Spleen (tissue), 11 donors: Measurements from ENCODE around the gene KCNQ1. TPM values are rescaled to one million over a fixed set of nuclear protein-coding genes. Genes with fewer than 3 reads are reported as not detected.
A peak's percentile ranks its signal among the peaks of the same experiment; 100 is the strongest.

Experiments
- DNase-seq: peaks from one replicate; pipeline ENCODE4 v3.0.0-alpha.2; 2020
- H3K27ac ChIP-seq, 8 donors: fragments of 200-600 bp; sonication (generic) in 7 of 8; 1 replicate in 4 of 8; 2 replicates in 4 of 8; pipeline versions ENCODE4 v1.5.0 to v1.8.0; 2016 to 2021; ENCODE audit warnings: inconsistent platforms in 4 of 8, mild to moderate bottlenecking in 4 of 8, moderate library complexity in 1 of 8
- H3K27me3 ChIP-seq, 7 donors: fragments of 200-600 bp; sonication (generic) in 6 of 7; replicated peaks in 1 of 7; 1 replicate in 4 of 7; 2 replicates in 3 of 7; pipeline versions ENCODE4 v1.5.0 to v1.8.0; 2016 to 2021; ENCODE audit warnings: inconsistent platforms in 3 of 7, mild to moderate bottlenecking in 1 of 7
- H3K36me3 ChIP-seq, 6 donors: fragments of 200-600 bp; sonication (generic) in 5 of 6; 1 replicate in 4 of 6; 2 replicates in 2 of 6; pipeline versions ENCODE4 v1.5.0 to v1.8.0; 2016 to 2021; ENCODE audit warnings: inconsistent platforms in 2 of 6
- H3K4me1 ChIP-seq, 6 donors: fragments of 200-600 bp; sonication (generic) in 5 of 6; 1 replicate in 3 of 6; 2 replicates in 3 of 6; pipeline versions ENCODE4 v1.5.0 to v1.8.0; 2016 to 2021; ENCODE audit warnings: inconsistent platforms in 3 of 6
- H3K4me3 ChIP-seq, 8 donors: fragments of 200-600 bp; sonication (generic) in 7 of 8; 1 replicate in 4 of 8; 2 replicates in 4 of 8; pipeline versions ENCODE4 v1.5.0 to v1.8.0; 2016 to 2021; ENCODE audit warnings: inconsistent platforms in 4 of 8, mild to moderate bottlenecking in 4 of 8, moderate library complexity in 2 of 8
- H3K9me3 ChIP-seq, 8 donors: fragments of 200-600 bp; sonication (generic) in 7 of 8; 1 replicate in 4 of 8; 2 replicates in 4 of 8; pipeline versions ENCODE4 v1.5.0 to v1.8.0; 2016 to 2021; ENCODE audit warnings: inconsistent platforms in 4 of 8
- POLR2A ChIP-seq, 3 donors: fragments of 450-650 bp; IDR thresholded peaks; one replicate each; pipeline ENCODE4 v1.5.1; 2017; ENCODE audit warnings: antibody characterized with exemption in 3 of 3, mild to moderate bottlenecking in 1 of 3
- POLR2AphosphoS5 ChIP-seq, 3 donors: sonication (generic); formaldehyde crosslinking; IDR thresholded peaks; one replicate each; pipeline ENCODE4 v1.5.1; 2017; ENCODE audit warnings: antibody characterized with exemption in 3 of 3
- WGBS, 5 donors: extraction: QIAGEN DNeasy Blood & Tissue Kit in 3 of 5; methylation state at CpG; one replicate each; pipeline versions ENCODE4 v1.1.5 to v1.1.7; 2013 to 2018; 5-methylcytosine and 5-hydroxymethylcytosine counted together
- intact Hi-C: fragments of 100-400 bp; cut with DNase I; formaldehyde crosslinking; loops from one replicate; pipeline ENCODE4 v1.15.0; 2023; ENCODE audit warnings: low total_unique reads
- polyA plus RNA-seq, 3 donors: library from polyadenylated mRNA; stranded (reverse); fragments of 200-250 nt; gene quantifications; one replicate each; pipeline ENCODE4 v1.2.1, GENCODE V29; 2013
- total RNA-seq, 7 donors: library from RNA; depleted of rRNA in 3 of 7; stranded (reverse); fragments of >200 nt in 3 of 7; fragmentation: NEBNext Ultra II Directional in 4 of 7; extraction: Animal tissue kit (Norgen Biotek cat#: 25700) in 4 of 7; gene quantifications; one replicate each; pipeline versions ENCODE4 v1.1.0 to v1.2.1, GENCODE V29; 2016 to 2021
- TF ChIP-seq, protein P1 (sequence below), 11 experiments: fragments of 200-600 bp in 7 of 11; fragments of 450-650 bp in 4 of 11; sonication (generic) in 4 of 11; IDR thresholded peaks in 8 of 11; conservative IDR thresholded peaks in 3 of 11; 1 replicate in 7 of 11; 2 replicates in 4 of 11; pipeline versions ENCODE4 v1.4.0 to v1.8.0; 2016 to 2021; ENCODE audit warnings: antibody characterized with exemption in 11 of 11, inconsistent platforms in 4 of 11, mild to moderate bottlenecking in 1 of 11
- donor health status: healthy with polysubstance abuse.
- donor health status: DM: no; HTN: no; CAD: no; lungs with moderate emphysema.
- donor health status: DM: no; HTN: no; CAD: no.
- donor health status: Bipolar disorder and iron deficiency.
- donor health status: healthy.
- donor health status: DM: no; HTN: no; CAD: no.
- donor health status: DM: yes; HTN: yes; CAD: no.

KCNQ1 gene
- total and polyA plus RNA-seq, 10 donors, result 3.3 to 21.6 (median 13.5) TPM

DNA sequence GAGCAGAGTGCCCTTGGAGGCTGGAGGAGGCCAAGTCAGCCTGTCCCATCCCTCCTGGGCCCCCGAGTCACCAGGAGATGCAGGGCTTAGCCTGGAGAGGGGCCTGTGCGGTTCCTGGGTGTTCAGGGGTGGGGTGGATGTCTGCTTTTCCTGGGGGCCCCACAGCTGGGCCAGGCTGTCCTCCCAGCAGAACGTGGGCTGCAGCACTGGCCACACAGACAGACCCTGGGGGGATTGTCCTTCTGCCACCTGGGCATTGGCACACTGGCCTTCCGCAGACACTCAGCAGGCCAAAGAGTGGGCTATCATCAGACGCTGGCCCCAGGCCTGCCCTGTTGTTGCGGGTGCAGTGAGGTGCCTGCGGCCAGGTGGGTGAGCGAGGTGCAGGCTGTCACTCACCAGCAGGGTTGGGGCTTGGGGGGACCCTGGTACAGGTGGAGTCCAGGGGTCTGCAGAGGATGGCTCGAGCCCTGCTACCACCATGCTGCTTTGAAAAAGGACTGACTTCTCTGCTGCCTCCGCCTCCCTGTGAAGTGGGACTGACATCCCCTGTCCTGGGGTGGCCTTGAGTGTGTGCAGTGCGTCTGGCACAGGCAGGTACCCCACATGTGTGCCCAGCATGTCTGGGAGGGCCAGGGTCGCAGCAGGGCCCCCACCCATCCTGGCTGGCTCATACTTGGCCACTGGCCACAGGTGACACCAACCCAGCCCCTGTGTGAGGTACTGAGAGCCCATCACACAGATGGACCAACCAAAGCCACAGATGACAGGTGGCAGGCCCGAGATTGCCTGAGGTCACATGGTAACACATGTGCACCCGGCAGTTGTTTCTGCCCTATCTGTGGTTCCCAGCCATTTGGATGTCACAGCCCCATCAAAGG, 294.0 kb downstream of the KCNQ1 start:
- intact Hi-C loops, result no loop called here
- Histone ChIP-seq H3K27ac (no peak overlapping the region), H3K27me3 (no peaks in the 10 kb centered on the region), H3K4me3 (no peak overlapping the region), H3K36me3 (no peaks in the 10 kb centered on the region), H3K9me3 (no peaks in the 10 kb centered on the region), H3K4me1 (peaks cover 0 to 13% (median 2%) of the 10 kb centered on the region in 6 donors)
- no peak for DNase-seq
- WGBS, 5 donors, result 82 to 90% (median 85%) methylated on average over 4 to 14 of the region's 14 CpGs
- no peak for TF ChIP-seq POLR2A (IDR thresholded peaks at IDR 0.05)
- TF ChIP-seq POLR2AphosphoS5 (IDR thresholded peaks at IDR 0.05), result no peak
- TF ChIP-seq, protein P1, sequence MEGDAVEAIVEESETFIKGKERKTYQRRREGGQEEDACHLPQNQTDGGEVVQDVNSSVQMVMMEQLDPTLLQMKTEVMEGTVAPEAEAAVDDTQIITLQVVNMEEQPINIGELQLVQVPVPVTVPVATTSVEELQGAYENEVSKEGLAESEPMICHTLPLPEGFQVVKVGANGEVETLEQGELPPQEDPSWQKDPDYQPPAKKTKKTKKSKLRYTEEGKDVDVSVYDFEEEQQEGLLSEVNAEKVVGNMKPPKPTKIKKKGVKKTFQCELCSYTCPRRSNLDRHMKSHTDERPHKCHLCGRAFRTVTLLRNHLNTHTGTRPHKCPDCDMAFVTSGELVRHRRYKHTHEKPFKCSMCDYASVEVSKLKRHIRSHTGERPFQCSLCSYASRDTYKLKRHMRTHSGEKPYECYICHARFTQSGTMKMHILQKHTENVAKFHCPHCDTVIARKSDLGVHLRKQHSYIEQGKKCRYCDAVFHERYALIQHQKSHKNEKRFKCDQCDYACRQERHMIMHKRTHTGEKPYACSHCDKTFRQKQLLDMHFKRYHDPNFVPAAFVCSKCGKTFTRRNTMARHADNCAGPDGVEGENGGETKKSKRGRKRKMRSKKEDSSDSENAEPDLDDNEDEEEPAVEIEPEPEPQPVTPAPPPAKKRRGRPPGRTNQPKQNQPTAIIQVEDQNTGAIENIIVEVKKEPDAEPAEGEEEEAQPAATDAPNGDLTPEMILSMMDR (IDR thresholded peaks at IDR 0.05 in 8 of 11, conservative IDR thresholded peaks at IDR 0.05 in 3 of 11), result no peak

GRCh38 chr11:2739531-2740274, 294.9 kb downstream of the KCNQ1 start:
- no peak for DNase-seq
- 84 to 96% (median 93%) methylated on average over 12 to 18 of the region's 18 CpGs for WGBS, 5 donors
- Histone ChIP-seq H3K27me3 (no peaks in the 10 kb centered on the region), H3K4me1 (peaks cover 0 to 13% (median 2%) of the 10 kb centered on the region in 6 donors), H3K36me3 (no peaks in the 10 kb centered on the region), H3K4me3 (no peak overlapping the region), H3K27ac (no peak overlapping the region), H3K9me3 (no peaks in the 10 kb centered on the region)
- TF ChIP-seq, protein P1 (IDR thresholded peaks at IDR 0.05 in 8 of 11, conservative IDR thresholded peaks at IDR 0.05 in 3 of 11), result no peak
- TF ChIP-seq POLR2A (IDR thresholded peaks at IDR 0.05) (no peak), POLR2AphosphoS5 (IDR thresholded peaks at IDR 0.05) (no peak)
- intact Hi-C loops, result no loop called here

GRCh38 chr11:2740275-2740940, 295.6 kb downstream of the KCNQ1 start:
- 83 to 89% (median 85%) methylated on average over 16 to 17 of the region's 17 CpGs for WGBS, 5 donors
- intact Hi-C loops, result no loop called here
- peak; percentile 62 for DNase-seq
- Histone ChIP-seq H3K27ac (no peak overlapping the region), H3K4me1 (peaks cover 0 to 13% (median 2%) of the 10 kb centered on the region in 6 donors), H3K4me3 (no peak overlapping the region), H3K9me3 (no peaks in the 10 kb centered on the region), H3K27me3 (no peaks in the 10 kb centered on the region), H3K36me3 (no peaks in the 10 kb centered on the region)
- TF ChIP-seq POLR2A (IDR thresholded peaks at IDR 0.05) (no peak), POLR2AphosphoS5 (IDR thresholded peaks at IDR 0.05) (no peak)
- TF ChIP-seq, protein P1 (IDR thresholded peaks at IDR 0.05 in 8 of 11, conservative IDR thresholded peaks at IDR 0.05 in 3 of 11), result no peak
